HG03571 (cell line): ENCODE data around the gene PPP2R5C.

Experiments used
- ATAC-seq: cut with Tn5 transposase; IDR thresholded peaks from one replicate; pipeline ENCODE4 v1.9.1; 2021; ENCODE audit not compliant: unreplicated experiment

PPP2R5C gene

DNA sequence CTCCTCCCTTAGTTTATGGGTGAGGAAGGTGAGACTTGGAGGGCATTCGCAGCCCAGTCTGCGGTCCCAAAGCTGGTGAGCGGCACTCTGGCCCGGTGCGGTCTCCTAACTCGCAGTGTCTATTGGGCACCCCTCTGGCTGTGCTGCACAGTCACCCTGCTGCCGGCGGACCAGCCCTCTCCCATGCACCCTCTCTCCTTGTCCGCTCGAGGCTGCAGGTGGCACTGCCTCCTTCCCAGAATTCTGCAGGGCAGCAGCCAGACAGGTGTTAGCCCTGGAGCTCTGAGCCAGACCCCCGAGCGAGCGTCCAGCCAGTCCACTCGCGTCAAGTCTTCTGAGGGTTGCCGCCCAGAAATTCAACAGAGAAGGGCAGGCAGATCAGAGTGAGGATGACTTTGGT is 146.1 kb downstream of the PPP2R5C start:
- no peak for ATAC-seq

DNA sequence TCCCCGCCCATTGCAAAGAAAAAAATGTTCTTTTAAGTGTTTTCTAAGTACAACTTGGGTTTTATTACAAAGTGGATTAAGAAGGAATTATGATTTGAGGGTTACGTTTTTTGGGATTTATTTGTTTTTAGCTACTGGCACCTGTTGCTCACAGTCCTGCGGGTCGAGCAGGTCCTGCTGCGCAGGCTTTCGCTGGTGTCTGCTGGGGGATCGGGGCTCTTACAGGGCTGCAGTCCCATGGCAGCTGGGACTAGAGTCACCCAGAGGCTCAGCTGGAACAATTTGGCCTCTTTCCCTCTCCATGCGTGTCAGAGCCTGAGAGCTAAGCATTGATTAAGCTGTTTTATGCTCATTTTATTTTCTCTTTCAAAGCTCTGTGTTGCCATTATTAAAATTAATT is 147.3 kb downstream of the PPP2R5C start:
- no peak for ATAC-seq

DNA sequence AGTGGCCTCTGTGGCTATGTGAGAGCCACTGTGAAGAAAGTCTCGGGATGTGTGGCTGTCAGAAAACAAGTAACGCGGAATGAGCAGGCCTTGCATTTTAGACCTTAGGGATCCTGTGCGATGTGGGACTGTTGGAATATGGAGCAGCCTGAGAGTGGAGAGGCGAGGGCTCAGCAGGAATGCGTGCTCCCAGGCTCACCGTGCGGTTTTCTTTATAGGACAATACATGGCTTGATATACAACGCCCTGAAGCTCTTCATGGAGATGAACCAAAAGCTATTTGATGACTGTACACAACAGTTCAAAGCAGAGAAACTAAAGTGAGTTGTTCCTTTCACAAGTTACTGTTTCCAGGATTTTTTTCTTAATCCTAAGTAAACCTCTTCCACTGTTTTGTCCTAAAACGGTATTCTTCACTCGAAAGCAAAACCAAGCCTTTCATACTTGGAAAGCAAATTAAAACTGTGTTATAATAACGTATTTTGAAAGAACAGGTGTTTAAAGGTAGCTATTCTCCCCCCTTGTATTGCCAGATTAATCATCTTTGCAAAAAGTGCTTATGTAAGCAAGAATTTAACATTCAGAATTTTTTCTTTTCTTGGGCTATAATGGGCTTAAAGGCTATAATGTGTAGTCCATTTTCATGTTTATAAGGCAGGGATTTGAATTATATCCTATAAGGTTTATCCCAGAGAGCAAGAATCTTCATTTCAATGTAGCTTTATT is 148.0 kb downstream of the PPP2R5C start:
- ATAC-seq = no peak

DNA sequence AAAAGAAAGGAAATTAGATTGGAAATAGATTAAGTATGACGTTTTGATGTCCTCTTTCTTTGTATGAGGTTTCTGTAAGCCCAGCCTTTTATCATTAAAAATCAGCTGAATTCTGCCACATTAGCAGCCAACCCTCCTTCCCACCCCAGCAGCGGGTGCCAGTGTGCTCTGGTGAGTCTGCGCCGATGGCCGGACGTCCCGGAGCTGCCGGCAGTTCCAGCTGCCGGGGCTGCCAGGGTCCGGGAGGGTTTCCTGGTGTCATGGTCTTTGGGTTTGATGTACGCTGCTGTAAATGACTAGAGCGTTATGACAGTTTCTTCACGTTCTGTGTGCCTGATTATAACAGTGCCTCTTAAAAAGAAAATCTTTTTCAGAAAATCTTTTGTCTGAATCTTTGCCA is 151.3 kb downstream of the PPP2R5C start:
- ATAC-seq = no peak

DNA sequence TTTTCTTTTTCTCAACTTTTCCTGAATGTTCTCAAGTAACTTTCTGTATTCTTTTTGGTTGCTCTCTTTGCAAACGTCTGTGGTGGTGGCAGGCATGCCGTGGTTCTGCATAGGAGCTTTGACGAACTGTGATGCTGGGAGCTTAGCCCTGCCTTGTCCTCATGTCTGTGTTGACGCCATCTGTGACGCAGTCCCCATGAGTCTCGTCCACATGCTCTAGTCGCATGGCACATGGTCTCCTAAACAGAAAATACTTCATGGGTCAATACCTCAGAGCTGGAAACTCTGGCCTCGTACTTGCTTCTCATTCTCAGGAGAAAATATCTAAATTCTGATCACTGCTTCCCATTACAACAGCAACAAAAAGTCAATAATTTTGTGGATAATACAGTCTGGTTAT is 152.6 kb downstream of the PPP2R5C start:
- ATAC-seq = no peak

GRCh38 chr14:101915871-101916815 is 154.6 kb downstream of the PPP2R5C start:
- no peak for ATAC-seq

DNA sequence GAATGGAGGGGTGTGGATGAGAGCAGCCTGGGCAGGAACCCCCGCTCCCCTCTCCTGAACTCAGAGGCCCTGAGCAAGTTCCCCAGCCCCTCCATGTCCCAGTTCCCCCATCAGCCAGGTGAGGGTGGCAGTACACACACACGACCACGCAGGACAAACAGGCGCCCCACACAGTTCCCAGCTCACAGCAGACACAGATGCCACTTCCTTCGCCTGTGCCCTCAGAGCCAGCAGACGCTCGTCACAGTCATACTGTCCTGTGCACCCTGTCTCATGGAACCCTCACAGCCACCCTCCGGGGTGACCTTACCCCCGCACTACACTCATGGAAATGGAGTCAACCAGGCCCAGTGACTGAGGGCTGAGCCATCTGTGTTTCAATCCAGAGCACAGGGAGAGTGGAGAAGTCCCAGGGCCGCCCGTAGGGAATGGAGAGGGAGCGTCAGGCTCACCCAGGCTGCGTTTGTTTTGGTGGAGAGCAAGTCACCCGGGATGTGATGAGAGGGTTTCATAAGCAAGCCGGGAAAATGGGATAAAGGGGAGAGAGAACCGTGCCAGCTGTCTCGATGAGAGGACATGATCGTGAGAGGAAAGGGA is 155.4 kb downstream of the PPP2R5C start:
- ATAC-seq = no peak

DNA sequence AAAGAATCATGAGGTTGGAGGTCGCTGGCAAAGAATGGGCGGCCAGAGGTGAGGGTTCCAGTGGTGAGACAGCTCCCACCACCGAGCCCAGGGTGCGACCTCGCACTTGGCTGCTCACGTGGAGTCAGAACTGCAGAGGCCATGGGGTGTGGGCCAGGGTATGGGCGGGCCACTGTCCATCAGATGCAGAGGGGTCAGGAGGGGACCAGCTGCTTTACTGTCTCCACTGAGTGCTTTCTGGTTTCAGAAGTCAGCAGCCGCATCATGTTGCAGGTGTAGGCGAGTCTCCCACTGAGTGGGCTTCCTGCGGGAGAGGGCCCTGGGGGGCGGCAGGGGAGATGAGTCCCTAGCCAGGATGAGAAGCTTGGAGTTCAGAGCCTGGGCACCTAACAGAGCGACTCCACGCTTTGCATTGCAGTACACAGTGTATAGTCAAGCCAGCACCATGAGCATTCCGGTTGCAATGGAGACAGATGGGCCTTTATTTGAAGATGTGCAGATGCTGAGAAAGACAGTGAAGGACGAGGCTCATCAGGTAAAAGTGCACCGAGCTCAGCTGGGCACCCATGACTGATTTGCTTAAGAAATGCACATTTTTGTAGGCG is 156.0 kb downstream of the PPP2R5C start:
- ATAC-seq = no peak

- ATAC-seq = no peak
These were observed 156.8 kb downstream of the PPP2R5C start for GRCh38 chr14:101918065-101918989.

DNA sequence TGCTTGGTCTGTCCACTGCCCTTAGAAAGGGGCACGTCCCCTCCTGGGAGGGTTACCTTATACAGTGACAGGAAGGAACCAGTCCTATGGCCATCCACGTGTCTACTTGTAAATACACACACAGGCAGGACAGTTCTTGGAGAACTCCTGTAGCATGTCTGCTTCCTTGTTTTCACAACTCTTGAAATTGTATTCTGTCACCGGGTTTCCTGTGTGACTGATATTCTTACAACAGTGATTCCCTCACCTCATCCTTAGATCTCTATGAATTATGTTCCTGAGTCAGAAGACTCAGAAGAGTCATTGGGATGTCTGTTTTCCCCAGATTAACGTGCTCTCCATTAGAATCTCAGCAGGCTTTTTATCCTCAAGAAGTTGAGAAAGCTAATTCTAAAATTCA is 158.8 kb downstream of the PPP2R5C start:
- no peak for ATAC-seq

GRCh38 chr14:101922866-101923265 is 161.4 kb downstream of the PPP2R5C start:
- no peak for ATAC-seq

GRCh38 chr14:101925152-101925551 is 163.6 kb downstream of the PPP2R5C start:
- no peak for ATAC-seq

DNA sequence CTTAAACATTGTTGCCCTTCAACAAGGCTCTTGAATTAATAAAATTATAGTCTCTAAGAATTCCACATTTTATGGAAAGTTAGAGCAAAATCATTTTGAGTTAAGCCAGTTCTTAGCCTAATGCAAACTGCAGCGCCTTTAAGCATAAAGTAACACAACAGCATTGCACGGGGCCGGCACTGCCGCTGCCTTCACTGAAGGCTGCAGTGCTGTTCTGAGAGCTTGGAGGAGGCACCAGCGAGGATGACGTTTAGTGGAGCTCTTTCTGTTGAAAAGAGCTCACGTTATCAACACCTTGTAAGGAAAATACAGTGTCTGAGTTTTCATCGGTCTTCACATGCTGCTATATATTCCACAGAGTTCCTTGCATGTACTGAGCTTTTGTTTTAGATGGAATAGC is 164.6 kb downstream of the PPP2R5C start:
- ATAC-seq = no peak

DNA sequence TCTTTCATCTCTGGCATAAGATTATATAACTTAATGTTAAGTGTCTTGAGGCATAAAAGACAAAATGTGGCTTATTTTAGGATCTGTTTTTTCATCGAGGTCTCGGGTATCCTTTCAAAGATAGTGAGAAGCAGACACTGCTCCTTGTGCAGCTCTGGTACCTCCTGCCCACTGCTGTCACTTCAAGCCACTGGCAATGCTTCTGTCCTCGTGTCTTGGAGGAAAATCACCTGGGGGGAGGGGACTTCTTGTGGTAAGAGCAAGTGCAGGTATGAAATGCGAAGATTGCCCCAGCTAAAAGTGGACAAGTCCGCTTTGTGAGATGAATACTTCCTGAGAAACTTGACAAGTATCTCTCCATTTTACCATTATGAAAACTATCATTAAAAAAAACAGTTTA is 165.1 kb downstream of the PPP2R5C start:
- no peak for ATAC-seq

DNA sequence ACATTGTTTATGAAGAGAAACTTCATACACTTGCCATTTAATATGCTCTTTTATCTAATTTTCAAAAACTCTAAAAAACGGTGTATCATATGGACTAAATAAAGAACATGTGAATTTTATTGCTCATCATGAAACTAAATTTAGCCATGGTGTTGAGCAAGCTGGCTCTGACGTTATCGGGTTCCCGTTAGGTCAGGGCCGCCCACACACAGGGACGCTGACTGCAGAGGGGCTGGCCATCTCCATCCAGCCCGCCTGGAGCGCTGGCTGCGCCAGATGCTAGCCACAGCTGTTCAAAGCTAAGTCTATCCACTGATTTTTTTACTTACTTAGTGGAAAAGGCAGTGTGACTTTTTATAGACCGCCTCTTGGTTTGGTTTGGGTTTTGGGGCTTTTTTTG is 166.3 kb downstream of the PPP2R5C start:
- no peak for ATAC-seq

- ATAC-seq = no peak
These were observed 166.9 kb downstream of the PPP2R5C start for GRCh38 chr14:101928415-101928841.

DNA sequence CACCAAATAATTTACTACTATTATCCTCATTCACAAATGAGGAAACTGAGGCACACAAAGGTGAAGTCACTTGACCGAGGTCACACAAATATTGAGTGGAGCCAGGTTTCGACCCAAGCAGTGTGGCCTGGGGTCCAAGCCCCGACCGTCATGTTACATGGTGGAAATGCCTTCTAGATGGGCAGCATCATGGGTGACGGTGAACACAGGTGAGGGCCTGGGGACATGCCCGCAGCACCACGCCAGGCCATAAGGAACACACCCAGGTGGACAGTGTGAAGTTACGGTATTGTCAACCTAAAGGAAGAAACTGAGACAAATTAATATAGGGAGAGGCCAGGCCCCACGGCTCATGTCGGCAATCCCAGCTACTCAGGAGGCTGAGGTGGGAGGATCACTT is 167.6 kb downstream of the PPP2R5C start:
- no peak for ATAC-seq

DNA sequence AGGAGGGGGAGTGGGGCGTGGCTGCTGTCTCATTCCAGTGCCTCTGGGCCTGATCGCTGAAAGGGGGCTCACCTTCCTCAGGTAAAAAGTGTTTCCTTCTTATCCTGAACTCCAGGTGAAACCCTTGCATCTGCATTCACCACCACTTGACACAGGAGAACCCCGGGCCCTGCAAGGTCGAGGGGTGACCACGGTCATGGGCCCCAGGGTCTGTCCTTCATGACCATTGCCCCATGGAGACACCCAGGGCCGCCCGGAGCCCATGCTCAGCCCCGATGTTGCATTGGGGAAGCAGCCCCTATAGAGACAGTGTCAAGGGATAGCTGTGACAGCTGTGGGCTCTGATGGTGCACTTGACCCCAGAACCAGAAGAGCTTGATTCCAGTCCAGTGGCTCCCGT is 168.4 kb downstream of the PPP2R5C start:
- ATAC-seq = no peak

GRCh38 chr14:101932673-101933072 is 171.2 kb downstream of the PPP2R5C start:
- ATAC-seq = no peak

GRCh38 chr14:101933209-101933608 is 171.7 kb downstream of the PPP2R5C start:
- no peak for ATAC-seq
